ENCODE measurements around the gene SMIM24. TPM values are rescaled to one million over a fixed set of nuclear protein-coding genes. Genes with fewer than 3 reads are reported as not detected.

The SMIM24 gene
- total RNA-seq, 1 experiment from 2014 or later: 1.9 TPM

DNA sequence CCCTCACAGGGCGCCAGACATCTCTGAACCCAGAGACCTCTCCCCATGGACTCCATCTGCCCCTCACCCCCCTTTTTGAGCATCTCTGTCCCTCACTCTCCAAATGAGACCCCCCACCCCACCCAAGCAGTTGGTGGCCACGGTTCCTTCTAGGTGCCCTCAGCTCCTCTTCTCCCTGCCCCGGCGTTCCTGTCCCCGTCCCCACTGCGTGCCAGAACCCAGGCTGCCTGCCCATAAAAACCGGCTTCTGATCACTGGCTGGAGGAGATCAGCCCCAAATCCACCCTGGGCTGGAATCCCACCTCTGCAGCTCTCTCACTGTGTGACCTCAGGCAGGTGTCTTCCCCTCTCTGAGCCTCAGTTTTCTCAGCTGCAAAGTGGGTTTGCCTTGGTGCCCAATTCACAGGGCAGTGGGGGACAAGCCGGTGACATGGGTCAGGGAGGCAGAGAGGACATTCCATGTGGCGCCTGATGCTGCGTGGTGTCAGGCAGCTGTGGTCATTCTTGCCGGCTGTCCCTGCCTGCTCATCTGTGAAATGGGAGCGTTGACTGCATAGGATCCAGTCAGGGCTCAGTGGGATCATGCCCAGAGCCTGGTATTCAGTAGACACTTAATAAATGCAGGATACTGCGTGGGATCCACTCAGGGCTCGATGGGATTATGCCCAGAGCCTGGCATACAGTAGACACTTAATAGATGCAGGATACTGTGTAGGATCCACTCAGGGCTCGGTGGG is 25.5 kb downstream of the SMIM24 start:
- H3K18ac ChIP-seq (ENCODE audit: insufficient read length, low read depth, low read length): no peak overlapping the region
- H3K4me2 ChIP-seq (ENCODE audit: insufficient read depth, insufficient read length, low read length): no peak overlapping the region
- no peak overlapping the region for H2BK12ac ChIP-seq (ENCODE audit: insufficient read length, low read depth, low read length)
- no peaks in the 10 kb centered on the region; the same call in 1 of the 2 replicates for H3K4me1 ChIP-seq (ENCODE audit: insufficient read depth, low read length)
- no peak overlapping the region for H2AFZ ChIP-seq (ENCODE audit: low read length)
- H3K4me1 Mint-ChIP-seq: peaks cover 11 to 23% of the 10 kb centered on the region in 2 experiments
- H3K23ac ChIP-seq (ENCODE audit: insufficient read length, low read depth, low read length): no peak overlapping the region
- no peak overlapping the region for H4K91ac ChIP-seq (ENCODE audit: insufficient read length, low read depth, low read length)
- TF ChIP-seq, protein P1, sequence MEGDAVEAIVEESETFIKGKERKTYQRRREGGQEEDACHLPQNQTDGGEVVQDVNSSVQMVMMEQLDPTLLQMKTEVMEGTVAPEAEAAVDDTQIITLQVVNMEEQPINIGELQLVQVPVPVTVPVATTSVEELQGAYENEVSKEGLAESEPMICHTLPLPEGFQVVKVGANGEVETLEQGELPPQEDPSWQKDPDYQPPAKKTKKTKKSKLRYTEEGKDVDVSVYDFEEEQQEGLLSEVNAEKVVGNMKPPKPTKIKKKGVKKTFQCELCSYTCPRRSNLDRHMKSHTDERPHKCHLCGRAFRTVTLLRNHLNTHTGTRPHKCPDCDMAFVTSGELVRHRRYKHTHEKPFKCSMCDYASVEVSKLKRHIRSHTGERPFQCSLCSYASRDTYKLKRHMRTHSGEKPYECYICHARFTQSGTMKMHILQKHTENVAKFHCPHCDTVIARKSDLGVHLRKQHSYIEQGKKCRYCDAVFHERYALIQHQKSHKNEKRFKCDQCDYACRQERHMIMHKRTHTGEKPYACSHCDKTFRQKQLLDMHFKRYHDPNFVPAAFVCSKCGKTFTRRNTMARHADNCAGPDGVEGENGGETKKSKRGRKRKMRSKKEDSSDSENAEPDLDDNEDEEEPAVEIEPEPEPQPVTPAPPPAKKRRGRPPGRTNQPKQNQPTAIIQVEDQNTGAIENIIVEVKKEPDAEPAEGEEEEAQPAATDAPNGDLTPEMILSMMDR (conservative IDR thresholded peaks at IDR 0.05): no peak
- H3K4ac ChIP-seq (ENCODE audit: low read depth, low read length): no peak overlapping the region
- H3K56ac ChIP-seq (ENCODE audit: insufficient read length, low read depth, low read length): no peak overlapping the region
- H2BK20ac ChIP-seq (ENCODE audit: low read depth, low read length, poor library complexity, severe bottlenecking): no peak overlapping the region
- no peak overlapping the region for H3K27ac ChIP-seq (ENCODE audit: insufficient read length, low read depth, low read length)
- DNase-seq: no peak
- H3K9ac ChIP-seq (ENCODE audit: extremely low read depth, insufficient read length, low read length): no peak overlapping the region
- no peak overlapping the region for H2BK120ac ChIP-seq (ENCODE audit: low read depth, low read length, poor library complexity, severe bottlenecking)
- no peaks in the 10 kb centered on the region for H3K9me3 Mint-ChIP-seq
- no peak overlapping the region for H4K5ac ChIP-seq (ENCODE audit: insufficient read length, low read depth, low read length)
- H3K14ac ChIP-seq (ENCODE audit: insufficient read depth, low read length): no peak overlapping the region; the same call in 1 of the 2 replicates
- WGBS (ENCODE audit: extremely low coverage, insufficient read length, low lambda C conversion rate): no CpG with 5 or more reads among the region's 15 CpGs
- H4K8ac ChIP-seq (replicated peaks; ENCODE audit: insufficient read length, low read depth, low read length): no peak overlapping the region
- H3K27me3 ChIP-seq (ENCODE audit: insufficient read depth, low read length): peaks cover 1% of the 10 kb centered on the region; the same call in 1 of the 2 replicates
- no peak overlapping the region for H3T11ph ChIP-seq (ENCODE audit: low read length)
- peak overlapping the region in 1 of 3 experiments; percentile 55; a peak in 1 of 7 replicates for H3K27ac Mint-ChIP-seq
- no peaks in the 10 kb centered on the region for H3K36me3 Mint-ChIP-seq (ENCODE audit: insufficient read depth in 1 of 3, low read depth in 3 of 3)
- no peak overlapping the region for H2AK5ac ChIP-seq (ENCODE audit: insufficient read length, low read length)
- no peaks in the 10 kb centered on the region for H3K9me3 ChIP-seq (ENCODE audit: control insufficient read depth, low read depth, low read length)
- H3K79me1 ChIP-seq (ENCODE audit: insufficient read depth, low read depth, low read length, poor library complexity, severe bottlenecking): no peaks in the 10 kb centered on the region
- H3K23me2 ChIP-seq (ENCODE audit: insufficient read length, low read depth, low read length, poor library complexity, severe bottlenecking): peaks cover 3% of the 10 kb centered on the region
- peaks cover 22% of the 10 kb centered on the region for H3K27me3 Mint-ChIP-seq (ENCODE audit: low read depth)
- H2BK5ac ChIP-seq (ENCODE audit: insufficient read length, low read length): no peak overlapping the region
- H4K20me1 ChIP-seq (ENCODE audit: control insufficient read depth, insufficient read depth, insufficient read length): peaks cover 2% of the 10 kb centered on the region
- H3K79me2 ChIP-seq (ENCODE audit: insufficient read depth, low read length): no peaks in the 10 kb centered on the region
- H3K4me3 Mint-ChIP-seq: no peak overlapping the region
- no peak overlapping the region for H2BK15ac ChIP-seq (ENCODE audit: low read depth, low read length)

Measured in H9 (cell line).